Kidney tubule cell (primary cell): ENCODE measurements around the gene NEK9.
"Not testable (repeated sequence)": the region's sequence is repeated elsewhere in the genome, so short reads cannot be mapped to it uniquely, and the experiment has no call there.

Experiments
- DNase-seq: peaks from one replicate; pipeline ENCODE4 v3.0.0-alpha.2; 2018; ENCODE audit warnings: low spot score

NEK9 gene

GRCh38 chr14:75126679-75127473 lies at the start of gene NEK9:
Gene NEK9, minus strand, starts transcription at chr14:75127048. Its CDS starts 127 bp downstream, at chr14:75126921.
- DNase-seq: peak; percentile 87

DNA sequence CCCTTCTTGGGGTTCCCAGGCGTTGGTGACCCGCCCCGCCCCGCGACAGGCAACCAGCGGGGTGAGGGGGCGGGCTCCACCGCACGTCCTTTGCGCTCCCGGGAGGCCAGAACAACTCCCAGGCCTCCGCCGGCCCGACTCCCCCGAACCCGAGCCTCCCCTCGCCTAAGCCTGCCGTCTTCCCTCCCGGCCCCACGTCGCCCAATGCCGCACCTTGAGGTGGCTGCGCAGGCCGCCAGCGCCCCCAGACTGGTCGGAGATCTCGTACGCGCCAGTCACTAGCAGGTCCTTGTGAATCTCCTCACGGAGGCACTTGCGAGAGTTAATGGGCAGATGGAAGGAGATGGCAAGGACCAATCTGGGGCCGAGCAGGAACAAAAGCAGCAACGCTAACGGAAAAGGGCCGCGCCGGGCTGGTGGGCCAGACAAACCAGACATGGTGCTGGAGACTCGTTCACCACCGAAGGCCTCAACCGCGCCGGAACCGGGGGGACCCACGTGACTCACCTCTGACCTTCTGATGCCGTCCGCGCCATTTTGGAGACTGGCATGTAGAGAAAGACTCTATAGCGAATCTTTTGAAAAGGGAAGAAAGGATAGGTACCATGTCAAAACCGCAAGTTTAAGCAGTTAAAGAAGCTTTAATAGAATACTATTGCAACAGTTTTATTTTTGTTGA lies 49.4 kb upstream of the NEK9 start, which contains the start of gene TMED10:
Gene TMED10 (minus strand): TSS at position 471 of the 679 bp plus-strand sequence. CDS start 33 bp downstream, at position 438.
- DNase-seq: peak; percentile 90

GRCh38 chr14:75175677-75176141 lies 48.9 kb upstream of the NEK9 start:
- no peak for DNase-seq

DNA sequence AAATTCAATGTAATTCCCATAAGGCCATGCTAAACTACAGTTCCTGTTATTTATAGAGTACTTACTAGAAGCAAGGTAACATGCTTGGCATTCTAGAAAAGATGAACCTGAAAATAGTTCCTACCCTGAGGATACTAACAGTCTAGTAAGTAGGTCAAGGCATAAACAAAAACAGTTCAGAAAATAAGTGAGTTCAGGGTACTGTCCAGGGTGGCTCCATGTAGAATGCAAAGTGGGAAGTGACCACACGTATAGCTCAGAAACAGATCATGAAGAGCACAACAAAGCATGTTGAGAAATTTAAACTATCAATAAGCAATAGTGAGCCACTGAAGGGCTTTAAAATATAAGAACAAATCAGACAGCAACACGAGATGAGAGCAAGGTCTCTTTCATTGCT lies 47.2 kb upstream of the NEK9 start:
- no peak for DNase-seq

- no peak for DNase-seq
Observed at GRCh38 chr14:75170772-75171171, 43.9 kb upstream of the NEK9 start.

- DNase-seq: no peak
Observed at GRCh38 chr14:75168586-75169335, 41.9 kb upstream of the NEK9 start.

- DNase-seq: no peak
Observed at GRCh38 chr14:75167325-75167724, 40.5 kb upstream of the NEK9 start.

DNA sequence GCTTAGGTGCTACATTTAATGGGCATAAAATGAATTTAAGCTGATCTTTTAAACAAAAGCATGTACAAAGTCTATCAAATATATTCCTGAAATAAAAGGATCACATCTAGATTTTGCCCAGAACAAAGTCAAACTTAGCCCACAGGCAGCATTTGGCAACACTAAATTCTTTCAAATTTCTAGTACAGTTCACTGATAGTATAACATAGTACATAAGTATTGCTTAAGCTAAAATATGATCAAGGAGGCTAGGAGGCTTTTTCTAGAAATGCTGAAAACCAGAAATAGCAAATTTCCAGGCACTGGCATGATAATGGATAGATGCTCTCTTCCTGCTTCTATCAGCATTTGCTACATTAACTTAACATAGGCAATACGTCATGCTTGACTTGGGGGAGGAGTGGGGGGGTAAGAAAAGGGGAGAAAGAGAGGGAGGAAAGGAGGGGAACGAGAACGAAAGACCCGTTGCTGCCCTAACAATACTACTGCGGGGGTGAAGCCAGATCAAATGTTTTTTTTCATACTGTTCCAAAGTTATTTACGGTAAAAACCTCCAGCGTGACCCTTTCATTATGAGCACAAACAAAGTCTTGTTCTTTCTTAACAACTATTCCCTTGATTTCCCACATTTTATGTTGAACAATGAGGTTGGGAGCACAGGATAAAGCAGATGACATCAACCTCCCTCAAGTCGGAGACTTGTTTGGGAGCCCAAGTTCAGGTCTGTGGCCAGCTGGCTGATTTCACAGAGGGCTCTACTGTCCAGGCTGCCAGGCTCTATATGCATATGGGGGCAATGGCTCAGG lies 38.9 kb upstream of the NEK9 start:
- DNase-seq: no peak

- DNase-seq: no peak
Observed at GRCh38 chr14:75164809-75165208, 38.0 kb upstream of the NEK9 start.

DNA sequence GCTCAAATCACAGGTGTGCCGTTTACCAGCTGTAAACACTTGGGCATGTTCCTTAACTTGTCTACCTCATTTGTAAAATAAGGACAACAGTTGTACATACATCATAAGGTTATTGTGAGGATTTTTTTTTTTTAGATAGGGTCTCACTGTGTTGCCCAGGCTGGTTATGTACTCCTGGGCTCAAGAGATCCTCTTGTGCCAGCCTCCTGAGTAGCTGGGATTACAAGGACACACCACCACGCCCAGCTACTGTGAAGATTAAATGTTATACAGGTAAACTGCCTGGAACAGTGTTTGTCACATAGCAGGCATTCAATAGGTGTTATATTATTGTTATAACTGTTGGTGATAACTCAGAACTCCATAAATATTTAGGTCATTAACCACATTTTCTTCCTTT lies 36.8 kb upstream of the NEK9 start:
- no peak for DNase-seq

GRCh38 chr14:75162631-75163030 lies 35.8 kb upstream of the NEK9 start:
- DNase-seq: no peak

GRCh38 chr14:75158843-75159614 lies 32.2 kb upstream of the NEK9 start:
- DNase-seq: peak; percentile 5

GRCh38 chr14:75156901-75157300 lies 30.1 kb upstream of the NEK9 start:
- no peak for DNase-seq

GRCh38 chr14:75156111-75156510 lies 29.3 kb upstream of the NEK9 start:
- no peak for DNase-seq

GRCh38 chr14:75155169-75155568 lies 28.3 kb upstream of the NEK9 start:
- DNase-seq: no peak

DNA sequence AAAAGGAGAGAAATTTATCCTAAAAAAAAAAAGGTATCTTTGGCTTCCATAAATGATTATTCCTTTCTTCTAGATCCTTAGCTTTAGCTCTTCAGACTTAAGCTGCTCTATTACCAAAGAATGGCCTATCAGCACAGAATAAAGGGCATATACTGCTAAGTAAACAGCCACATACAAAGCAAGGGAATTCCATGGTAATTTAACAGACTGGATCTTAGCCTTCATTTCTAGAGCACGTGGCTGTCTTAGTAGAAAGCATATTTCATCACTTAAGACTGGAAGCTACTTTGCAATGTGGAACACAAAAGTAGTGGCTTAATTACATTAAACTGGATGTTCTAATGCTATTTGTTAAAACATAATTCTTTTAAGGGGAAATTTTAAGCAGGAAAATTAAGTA lies 26.4 kb upstream of the NEK9 start:
- no peak for DNase-seq

- no peak for DNase-seq
Observed at GRCh38 chr14:75151851-75152250, 25.0 kb upstream of the NEK9 start.

- DNase-seq: not testable (repeated sequence)
Observed at GRCh38 chr14:75150637-75151036, 23.8 kb upstream of the NEK9 start.

- DNase-seq: no peak
Observed at GRCh38 chr14:75150150-75150549, 23.3 kb upstream of the NEK9 start.

DNA sequence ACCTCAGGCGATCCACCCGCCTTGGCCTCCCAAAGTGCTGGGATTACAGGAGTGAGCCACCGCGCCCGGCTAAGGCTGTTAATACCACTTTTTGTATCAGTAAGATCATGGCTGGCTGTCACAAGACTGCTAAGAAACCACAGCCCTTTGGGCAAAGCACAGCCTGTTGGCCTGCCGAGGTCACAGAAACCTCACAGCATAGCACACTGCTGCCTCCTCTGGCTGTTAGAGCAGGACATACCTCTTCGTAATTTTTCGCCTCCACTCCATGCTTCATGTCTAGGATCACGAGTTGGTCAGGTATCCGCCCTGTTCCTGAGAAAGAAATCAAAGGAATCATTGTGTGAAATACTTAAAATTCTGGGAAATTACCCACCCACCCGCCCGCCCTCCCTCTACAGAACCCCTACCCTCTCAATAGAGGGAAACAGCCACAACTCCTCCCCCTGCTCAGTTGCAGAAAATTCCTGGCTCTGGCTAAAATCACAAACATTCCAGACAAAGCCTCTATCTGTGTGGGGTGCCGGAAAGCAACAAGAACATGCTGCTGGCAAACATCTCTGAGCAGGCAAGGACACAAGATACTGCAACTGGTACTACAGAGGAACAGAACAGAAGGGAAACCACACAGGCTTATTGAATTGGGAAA lies 20.7 kb upstream of the NEK9 start:
- peak; percentile 62 for DNase-seq
